GM18867 (cell line): ENCODE results near the gene ARFGAP2.
"Not testable (repeated sequence)": the region's sequence is repeated elsewhere in the genome, so short reads cannot be mapped to it uniquely, and the experiment has no call there.

Experiments
- ATAC-seq: cut with Tn5 transposase; IDR thresholded peaks from one replicate; pipeline ENCODE4 v1.9.1; 2021; ENCODE audit warnings: mild to moderate bottlenecking, moderate library complexity; ENCODE audit not compliant: unreplicated experiment

The ARFGAP2 gene

GRCh38 chr11:47149782-47150181 lies 26.9 kb downstream of the ARFGAP2 start:
- ATAC-seq, result no peak

GRCh38 chr11:47148903-47149531 lies 27.7 kb downstream of the ARFGAP2 start:
- no peak for ATAC-seq

- no peak for ATAC-seq
Observed at GRCh38 chr11:47148270-47148669, 28.4 kb downstream of the ARFGAP2 start.

GRCh38 chr11:47147681-47148080 lies 29.0 kb downstream of the ARFGAP2 start:
- ATAC-seq, result no peak

GRCh38 chr11:47147250-47147649 lies 29.4 kb downstream of the ARFGAP2 start:
- no peak for ATAC-seq

GRCh38 chr11:47144541-47144940 lies 32.1 kb downstream of the ARFGAP2 start:
- no peak for ATAC-seq

GRCh38 chr11:47143322-47143721 lies 33.4 kb downstream of the ARFGAP2 start:
- ATAC-seq, result no peak

- ATAC-seq, result no peak
Observed at GRCh38 chr11:47139878-47140277, 36.8 kb downstream of the ARFGAP2 start.

- ATAC-seq, result no peak
Observed at GRCh38 chr11:47137476-47137875, 39.2 kb downstream of the ARFGAP2 start.

- no peak for ATAC-seq
Observed at GRCh38 chr11:47136921-47137320, 39.8 kb downstream of the ARFGAP2 start.

- ATAC-seq, result no peak
Observed at GRCh38 chr11:47136327-47136726, 40.4 kb downstream of the ARFGAP2 start.

GRCh38 chr11:47132981-47133380 lies 43.7 kb downstream of the ARFGAP2 start:
- ATAC-seq, result no peak

- no peak for ATAC-seq
Observed at GRCh38 chr11:47132490-47132889, 44.2 kb downstream of the ARFGAP2 start.

- no peak for ATAC-seq
Observed at GRCh38 chr11:47131136-47131535, 45.5 kb downstream of the ARFGAP2 start.

- ATAC-seq, result no peak
Observed at GRCh38 chr11:47130543-47130942, 46.1 kb downstream of the ARFGAP2 start.

- ATAC-seq, result no peak
Observed at GRCh38 chr11:47127213-47127612, 49.5 kb downstream of the ARFGAP2 start.

GRCh38 chr11:47125083-47125482 lies 51.6 kb downstream of the ARFGAP2 start:
- no peak for ATAC-seq

- ATAC-seq, result no peak
Observed at GRCh38 chr11:47124675-47125074, 52.0 kb downstream of the ARFGAP2 start.

- ATAC-seq, result no peak
Observed at GRCh38 chr11:47123094-47123493, 53.6 kb downstream of the ARFGAP2 start.

GRCh38 chr11:47121731-47122130 lies 54.9 kb downstream of the ARFGAP2 start:
- no peak for ATAC-seq

- no peak for ATAC-seq
Observed at GRCh38 chr11:47121056-47121455, 55.6 kb downstream of the ARFGAP2 start.

- ATAC-seq, result not testable (repeated sequence)
Observed at GRCh38 chr11:47118958-47119688, 57.6 kb downstream of the ARFGAP2 start.
